ENCODE data around the gene GRAMD2B.
"Not testable (repeated sequence)": the region's sequence is repeated elsewhere in the genome, so short reads cannot be mapped to it uniquely, and the experiment has no call there.

The GRAMD2B gene

GRCh38 chr5:126422994-126423788 is at the start of gene GRAMD2B:
GRAMD2B (plus strand) TSS chr5:126423409; CDS start chr5:126423607, 198 bp downstream.
- peak in 55 of 56 donors; percentile 11 to 85 (median 71) for DNase-seq

GRCh38 chr5:126374109-126374416 is 49.1 kb upstream of the GRAMD2B start:
- DNase-seq, result no peak

GRCh38 chr5:126376443-126376842 is 46.8 kb upstream of the GRAMD2B start:
- peak in 29 of 56 donors; percentile 2 to 69 (median 16) for DNase-seq

- no peak for DNase-seq
Observed at GRCh38 chr5:126377424-126377823, 45.8 kb upstream of the GRAMD2B start.

GRCh38 chr5:126380316-126380715 is 42.9 kb upstream of the GRAMD2B start:
- not testable (repeated sequence) for DNase-seq

GRCh38 chr5:126383246-126383645 is 40.0 kb upstream of the GRAMD2B start:
- no peak for DNase-seq

- DNase-seq, result no peak
Observed at GRCh38 chr5:126383776-126384175, 39.4 kb upstream of the GRAMD2B start.

GRCh38 chr5:126384985-126385384 is 38.2 kb upstream of the GRAMD2B start:
- no peak for DNase-seq

GRCh38 chr5:126385524-126386502 is 37.4 kb upstream of the GRAMD2B start:
- no peak for DNase-seq

- no peak for DNase-seq
Observed at GRCh38 chr5:126389179-126389578, 34.0 kb upstream of the GRAMD2B start.

- no peak for DNase-seq
Observed at GRCh38 chr5:126390051-126390450, 33.2 kb upstream of the GRAMD2B start.

- no peak for DNase-seq
Observed at GRCh38 chr5:126391386-126391785, 31.8 kb upstream of the GRAMD2B start.

- DNase-seq, result no peak
Observed at GRCh38 chr5:126394211-126394788, 28.9 kb upstream of the GRAMD2B start.

GRCh38 chr5:126395198-126395597 is 28.0 kb upstream of the GRAMD2B start:
- DNase-seq, result no peak

GRCh38 chr5:126395605-126396004 is 27.6 kb upstream of the GRAMD2B start:
- no peak for DNase-seq

GRCh38 chr5:126396721-126397120 is 26.5 kb upstream of the GRAMD2B start:
- DNase-seq, result not testable (repeated sequence)

- no peak for DNase-seq
Observed at GRCh38 chr5:126398791-126399190, 24.4 kb upstream of the GRAMD2B start.

GRCh38 chr5:126400621-126401251 is 22.5 kb upstream of the GRAMD2B start:
- no peak for DNase-seq

GRCh38 chr5:126402621-126403555 is 20.3 kb upstream of the GRAMD2B start:
- no peak for DNase-seq

- DNase-seq, result no peak
Observed at GRCh38 chr5:126403876-126404275, 19.3 kb upstream of the GRAMD2B start.
